ENCODE measurements around the gene RBM38. TPM values are rescaled to one million over a fixed set of nuclear protein-coding genes. Genes with fewer than 3 reads are reported as not detected.

Gene RBM38
- total RNA-seq: 4.5 and 8.2 TPM in 2 replicates

GRCh38 chr20:57390604-57391438 lies at the start of gene RBM38:
Gene RBM38 (plus strand): TSS chr20:57391396. CDS start chr20:57391582, 186 bp downstream.

GRCh38 chr20:57351042-57351783 lies 40.0 kb upstream of the RBM38 start, which contains the start of gene RAE1:
Gene RAE1 (plus strand): TSS chr20:57351255. CDS start chr20:57354039, 2,784 bp downstream.

Other genes with a start within 250 kb of the RBM38 start
- not detected in 2 replicates for gene BMP7, start 124.8 kb upstream of the RBM38 start, total RNA-seq
- not detected in 2 replicates for gene SPO11, start 61.6 kb upstream of the RBM38 start, total RNA-seq
- gene RAE1, start 40.1 kb upstream of the RBM38 start, total RNA-seq: 20.6 and 29.1 TPM in 2 replicates
- gene CTCFL, start 133.7 kb downstream of the RBM38 start, total RNA-seq: under 0.01 TPM in 1 of 2 replicates, not detected in the other
- gene PCK1, start 169.7 kb downstream of the RBM38 start, total RNA-seq: not detected in 2 replicates
- not detected in 2 replicates for gene ZBP1, start 229.0 kb downstream of the RBM38 start, total RNA-seq